Activated effector memory CD4-positive, alpha-beta T cell treated with anti-CD3 and anti-CD28 coated beads, Interleukin-2, amount 50 U/mL, for 16 hours (primary cell): ENCODE data around the gene RBBP4.
"Not testable (repeated sequence)": the region's sequence is repeated elsewhere in the genome, so short reads cannot be mapped to it uniquely, and the experiment has no call there.

Experiments
- DNase-seq: peaks from one replicate; pipeline ENCODE4 v3.0.0-alpha.2; 2020

Gene RBBP4

GRCh38 chr1:32695098-32695904 is 44.3 kb downstream of the RBBP4 start:
- no peak for DNase-seq

GRCh38 chr1:32696041-32696440 is 45.0 kb downstream of the RBBP4 start:
- no peak for DNase-seq

GRCh38 chr1:32696996-32697395 is 46.0 kb downstream of the RBBP4 start:
- DNase-seq, result not testable (repeated sequence)

GRCh38 chr1:32701421-32701911 is 50.5 kb downstream of the RBBP4 start:
- no peak for DNase-seq

- no peak for DNase-seq
These were observed 51.1 kb downstream of the RBBP4 start for GRCh38 chr1:32701951-32702598.

- no peak for DNase-seq
These were observed 51.8 kb downstream of the RBBP4 start, which contains the start of gene SYNC for GRCh38 chr1:32702599-32703478. TSS of gene SYNC (minus strand) at chr1:32702770. CDS start at chr1:32702660, 110 bp downstream.

- no peak for DNase-seq
These were observed 52.7 kb downstream of the RBBP4 start for GRCh38 chr1:32703479-32704291.

GRCh38 chr1:32705516-32705915 is 54.5 kb downstream of the RBBP4 start:
- DNase-seq, result no peak

- DNase-seq, result no peak
These were observed 55.5 kb downstream of the RBBP4 start for GRCh38 chr1:32706491-32706890.

GRCh38 chr1:32709075-32709474 is 58.1 kb downstream of the RBBP4 start:
- DNase-seq, result no peak

- DNase-seq, result no peak
These were observed 58.5 kb downstream of the RBBP4 start for GRCh38 chr1:32709476-32709875.

- DNase-seq, result not testable (repeated sequence)
These were observed 60.2 kb downstream of the RBBP4 start for GRCh38 chr1:32711221-32711620.

GRCh38 chr1:32713081-32713480 is 62.1 kb downstream of the RBBP4 start:
- DNase-seq, result no peak

GRCh38 chr1:32714277-32714676 is 63.3 kb downstream of the RBBP4 start:
- DNase-seq, result no peak

- DNase-seq, result no peak
These were observed 64.9 kb downstream of the RBBP4 start for GRCh38 chr1:32715901-32716311.

GRCh38 chr1:32716312-32717148 is 65.5 kb downstream of the RBBP4 start:
- peak; percentile 76 for DNase-seq

GRCh38 chr1:32717503-32717902 is 66.5 kb downstream of the RBBP4 start:
- no peak for DNase-seq

- no peak for DNase-seq
These were observed 67.0 kb downstream of the RBBP4 start for GRCh38 chr1:32718036-32718435.

- no peak for DNase-seq
These were observed 67.5 kb downstream of the RBBP4 start for GRCh38 chr1:32718527-32718926.

- DNase-seq, result no peak
These were observed 68.8 kb downstream of the RBBP4 start for GRCh38 chr1:32719681-32720275.
